ENCODE data around the gene LRRK1.

Gene LRRK1

DNA sequence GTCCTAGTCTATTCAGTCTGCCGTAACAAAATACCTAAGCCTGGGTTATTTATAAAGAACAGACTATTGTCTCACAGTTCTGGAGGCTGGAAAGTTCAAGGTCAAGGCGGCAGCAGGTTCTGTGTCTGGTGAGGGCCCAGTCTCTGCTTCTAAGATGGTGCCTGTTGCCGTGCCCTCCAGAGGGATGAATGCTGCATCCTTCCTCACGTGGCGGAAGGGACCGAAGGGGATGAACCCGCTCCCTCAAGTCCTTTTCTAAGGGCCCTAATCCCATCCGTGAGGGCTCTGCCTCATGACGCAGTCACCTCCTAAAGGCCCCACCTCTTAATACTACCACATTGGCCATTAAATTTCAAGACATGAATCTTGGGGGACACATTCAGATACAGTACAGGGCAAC lies 199.0 kb downstream of the LRRK1 start:
- no peak for DNase-seq

DNA sequence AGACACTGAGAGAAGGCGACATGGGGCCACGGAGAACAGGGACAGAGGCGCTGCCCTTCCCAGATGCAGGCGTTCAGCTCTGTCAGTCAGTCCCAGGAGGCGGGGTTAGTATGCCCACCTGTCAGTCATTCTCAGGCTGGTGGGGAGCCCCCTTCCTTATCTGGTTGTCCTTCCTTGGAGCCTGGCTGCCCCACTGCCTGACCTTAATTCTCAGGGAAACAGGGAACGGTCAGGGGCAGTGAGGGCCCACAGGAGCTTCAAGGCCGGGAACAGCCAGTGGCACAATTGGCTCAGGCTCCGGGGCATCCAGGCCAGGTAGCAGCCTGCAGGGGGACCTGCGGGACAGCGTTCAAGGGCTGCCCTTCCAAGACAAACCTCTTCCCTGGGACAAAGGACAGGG lies 199.5 kb downstream of the LRRK1 start:
- DNase-seq: no peak

DNA sequence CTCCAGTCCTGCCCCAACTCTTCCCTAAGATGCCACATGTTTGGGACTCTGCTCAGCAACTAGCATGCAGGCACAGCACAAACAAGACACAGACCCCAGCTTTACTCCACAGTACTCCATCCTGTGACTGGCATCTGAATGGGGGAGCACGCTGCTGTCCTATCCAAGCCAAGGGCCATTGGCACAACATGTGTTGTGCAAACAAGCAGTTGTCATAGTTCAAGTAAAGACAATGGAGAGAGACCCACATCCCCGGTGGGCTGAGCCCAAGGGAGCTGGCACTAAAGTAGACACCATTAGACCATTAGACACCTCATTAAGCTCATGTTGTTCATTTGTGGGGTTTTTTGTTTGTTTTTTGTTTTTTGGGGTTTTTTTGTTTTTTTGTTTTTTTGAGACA lies 200.0 kb downstream of the LRRK1 start:
- no peak for DNase-seq
